Gastrocnemius medialis (tissue), 4 donors: ENCODE measurements around the gene ARID1B. TPM values are rescaled to one million over a fixed set of nuclear protein-coding genes. Genes with fewer than 3 reads are reported as not detected.

Experiments used
- ATAC-seq, 2 donors: fragments of 150-250 bp; one replicate each; pipeline ENCODE4 v1.9.1; 2016
- DNase-seq, 2 donors: peaks; one replicate each; pipeline ENCODE4 v3.0.0-alpha.2; 2019
- H3K27ac ChIP-seq, 4 donors: fragments of 200-600 bp; sonication (generic); 1 replicate in 1 of 4; 2 replicates in 3 of 4; pipeline ENCODE4 v1.5.1; 2016 to 2018; ENCODE audit warnings: mild to moderate bottlenecking in 2 of 4, moderate library complexity in 1 of 4
- H3K27me3 ChIP-seq, 3 donors: fragments of 200-600 bp; sonication (generic) in 2 of 3; 1 replicate in 1 of 3; 2 replicates in 2 of 3; pipeline versions ENCODE4 v1.5.1 to v1.6.0; 2016 to 2019; ENCODE audit warnings: mild to moderate bottlenecking in 1 of 3, moderate library complexity in 1 of 3
- H3K36me3 ChIP-seq, 2 donors: fragments of 200-600 bp; sonication (generic) in 1 of 2; one replicate each; pipeline ENCODE4 v1.5.1; 2017 to 2018
- H3K4me1 ChIP-seq, 2 donors: fragments of 200-600 bp; sonication (generic) in 1 of 2; one replicate each; pipeline ENCODE4 v1.5.1; 2016 to 2017; ENCODE audit warnings: mild to moderate bottlenecking in 2 of 2
- H3K4me3 ChIP-seq, 4 donors: fragments of 200-600 bp; sonication (generic) in 3 of 4; 1 replicate in 1 of 4; 2 replicates in 3 of 4; pipeline ENCODE4 v1.5.1; 2016 to 2019; ENCODE audit warnings: mild to moderate bottlenecking in 2 of 4
- H3K9me3 ChIP-seq, 3 donors: fragments of 200-600 bp; sonication (generic) in 2 of 3; 1 replicate in 1 of 3; 2 replicates in 2 of 3; pipeline ENCODE4 v1.5.1; 2016 to 2019
- POLR2A ChIP-seq, 2 donors: fragments of 450-650 bp; IDR thresholded peaks; one replicate each; pipeline ENCODE4 v1.6.1; 2017; ENCODE audit warnings: antibody characterized with exemption in 2 of 2, mild to moderate bottlenecking in 2 of 2, moderate library complexity in 2 of 2
- in situ Hi-C, 4 donors: fragments of 200-750 bp; cut with MboI; loops; one replicate each; pipeline versions ENCODE4 v1.15.0 to v1.8.0; 2017; ENCODE audit warnings: low sequenced_read_pairs in 4 of 4
- intact Hi-C: fragments of 100-400 bp; cut with DNase I; formaldehyde crosslinking; loops from one replicate; pipeline ENCODE4 v1.15.1; 2023; ENCODE audit warnings: low total_unique reads
- total RNA-seq, 4 donors: library from RNA; depleted of rRNA; stranded (reverse); fragments of >200 nt; gene quantifications; one replicate each; pipeline versions ENCODE4 v1.1.0 to v1.2.3, GENCODE V29; 2016
- TF ChIP-seq, protein P1 (sequence below), 5 experiments: fragments of 450-650 bp in 3 of 5; fragments of 200-600 bp in 2 of 5; sonication (generic) in 2 of 5; IDR thresholded peaks in 4 of 5; conservative IDR thresholded peaks in 1 of 5; 1 replicate in 4 of 5; 2 replicates in 1 of 5; pipeline ENCODE4 v1.5.1; 2016 to 2019; ENCODE audit warnings: antibody characterized with exemption in 5 of 5, mild to moderate bottlenecking in 3 of 5, moderate library complexity in 3 of 5

ARID1B gene
- total RNA-seq, 4 donors from 2014 or later = 54.9 to 75.3 (median 62.0) TPM

DNA sequence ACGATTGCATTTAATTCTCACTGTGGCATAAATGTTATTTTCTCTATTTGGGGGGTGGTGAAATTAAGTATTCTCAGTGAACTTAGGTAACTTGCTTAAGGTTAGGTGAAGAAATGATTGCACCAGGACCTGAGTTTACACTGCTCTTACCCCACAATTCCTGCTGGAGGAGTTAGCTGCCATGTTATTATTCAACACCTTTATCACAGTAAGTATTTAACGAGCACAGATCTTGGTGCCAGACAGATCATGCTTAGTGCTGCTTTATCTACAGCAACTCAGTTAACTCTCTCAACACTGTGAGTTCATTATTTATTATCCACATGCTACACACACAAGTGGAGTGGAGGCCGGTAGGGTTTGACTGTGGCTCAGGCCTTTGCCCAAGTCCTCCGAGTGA is 296.4 kb downstream of the ARID1B start:
- TF ChIP-seq, protein P1, sequence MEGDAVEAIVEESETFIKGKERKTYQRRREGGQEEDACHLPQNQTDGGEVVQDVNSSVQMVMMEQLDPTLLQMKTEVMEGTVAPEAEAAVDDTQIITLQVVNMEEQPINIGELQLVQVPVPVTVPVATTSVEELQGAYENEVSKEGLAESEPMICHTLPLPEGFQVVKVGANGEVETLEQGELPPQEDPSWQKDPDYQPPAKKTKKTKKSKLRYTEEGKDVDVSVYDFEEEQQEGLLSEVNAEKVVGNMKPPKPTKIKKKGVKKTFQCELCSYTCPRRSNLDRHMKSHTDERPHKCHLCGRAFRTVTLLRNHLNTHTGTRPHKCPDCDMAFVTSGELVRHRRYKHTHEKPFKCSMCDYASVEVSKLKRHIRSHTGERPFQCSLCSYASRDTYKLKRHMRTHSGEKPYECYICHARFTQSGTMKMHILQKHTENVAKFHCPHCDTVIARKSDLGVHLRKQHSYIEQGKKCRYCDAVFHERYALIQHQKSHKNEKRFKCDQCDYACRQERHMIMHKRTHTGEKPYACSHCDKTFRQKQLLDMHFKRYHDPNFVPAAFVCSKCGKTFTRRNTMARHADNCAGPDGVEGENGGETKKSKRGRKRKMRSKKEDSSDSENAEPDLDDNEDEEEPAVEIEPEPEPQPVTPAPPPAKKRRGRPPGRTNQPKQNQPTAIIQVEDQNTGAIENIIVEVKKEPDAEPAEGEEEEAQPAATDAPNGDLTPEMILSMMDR (IDR thresholded peaks at IDR 0.05 in 4 of 5, conservative IDR thresholded peaks at IDR 0.05 in 1 of 5) = no peak
- no peak for TF ChIP-seq POLR2A (IDR thresholded peaks at IDR 0.05)
- DNase-seq (no peak), ATAC-seq (no peak)
- H3K27ac ChIP-seq = no peak overlapping the region
- in situ Hi-C loops (no loop called here), intact Hi-C loops (no loop called here)
- H3K36me3 ChIP-seq = no peaks in the 10 kb centered on the region
- H3K27me3 ChIP-seq = no peaks in the 10 kb centered on the region
- peaks cover 37 to 57% of the 10 kb centered on the region in 2 donors for H3K4me1 ChIP-seq
- no peaks in the 10 kb centered on the region for H3K9me3 ChIP-seq
- no peak overlapping the region for H3K4me3 ChIP-seq

DNA sequence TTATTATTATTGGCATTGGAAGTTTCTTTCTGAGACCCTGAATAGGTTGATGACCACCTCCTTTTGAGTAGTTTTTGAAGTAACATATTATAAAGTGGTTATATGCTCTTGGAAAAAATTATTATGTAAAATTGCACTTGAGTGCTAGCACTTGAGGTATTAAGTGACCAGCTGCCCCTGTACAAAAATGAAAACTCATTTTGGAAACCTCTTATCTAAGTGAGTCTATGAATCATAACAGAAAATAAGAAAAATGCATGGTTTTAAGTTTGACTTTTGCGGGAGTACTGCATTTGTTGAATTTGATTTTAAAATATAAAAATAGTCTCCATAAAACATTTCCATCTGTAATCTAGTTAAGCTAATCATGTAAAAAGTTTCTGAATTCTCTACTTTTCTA is 297.8 kb downstream of the ARID1B start:
- H3K4me3 ChIP-seq = no peak overlapping the region
- TF ChIP-seq POLR2A (IDR thresholded peaks at IDR 0.05) = no peak
- TF ChIP-seq, protein P1 (IDR thresholded peaks at IDR 0.05 in 4 of 5, conservative IDR thresholded peaks at IDR 0.05 in 1 of 5) = no peak
- H3K4me1 ChIP-seq = peaks cover 31 to 47% of the 10 kb centered on the region in 2 donors
- H3K36me3 ChIP-seq = no peaks in the 10 kb centered on the region
- in situ Hi-C loops (no loop called here), intact Hi-C loops (no loop called here)
- H3K27ac ChIP-seq = no peak overlapping the region
- H3K27me3 ChIP-seq = no peaks in the 10 kb centered on the region
- ATAC-seq = no peak
- no peaks in the 10 kb centered on the region for H3K9me3 ChIP-seq
- DNase-seq = no peak

DNA sequence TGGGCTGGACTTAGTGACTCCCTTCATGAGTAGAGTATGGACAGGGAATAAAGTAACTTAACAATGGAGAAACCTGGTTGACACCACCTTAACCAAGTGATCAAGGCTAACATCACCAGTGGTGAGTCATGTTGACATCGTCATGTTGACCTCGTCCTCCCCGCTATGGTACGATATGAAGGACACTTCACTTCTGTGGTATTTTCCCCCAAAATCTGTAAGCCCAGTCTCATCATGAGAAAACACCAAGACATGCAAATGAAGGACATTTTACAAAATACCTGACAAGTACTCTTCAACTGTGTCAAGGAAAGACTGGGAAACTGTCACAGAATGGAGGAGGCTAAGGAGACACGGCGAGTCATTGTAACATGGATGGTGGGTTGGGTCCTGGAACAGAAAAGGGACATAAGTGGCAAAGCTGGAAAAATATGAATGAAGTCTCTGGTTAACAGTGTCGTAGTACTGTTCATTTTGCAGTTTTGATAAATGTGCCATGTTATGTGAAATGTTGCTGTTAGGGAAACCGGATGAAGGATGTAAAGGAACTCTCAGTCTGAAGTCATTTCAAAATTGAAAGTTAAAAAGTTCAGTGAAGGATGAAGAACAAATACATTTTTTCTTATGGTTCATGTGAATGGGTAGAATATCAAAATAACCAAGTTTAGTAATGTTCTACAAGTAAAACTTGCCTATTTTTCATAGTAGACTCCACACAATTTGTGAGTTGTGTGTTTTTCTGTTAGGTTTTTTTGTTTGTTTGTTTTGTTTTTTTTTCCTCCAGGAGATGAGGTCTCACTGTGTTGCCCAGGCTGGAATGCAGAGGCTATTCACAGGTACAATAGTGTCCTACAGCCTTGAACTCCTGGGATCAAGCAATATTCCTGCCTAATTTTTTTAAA is 298.6 kb downstream of the ARID1B start:
- H3K4me1 ChIP-seq = peaks cover 25 to 43% of the 10 kb centered on the region in 2 donors
- intact Hi-C loops = no loop called here
- no peak overlapping the region for H3K27ac ChIP-seq
- no peaks in the 10 kb centered on the region for H3K27me3 ChIP-seq
- H3K9me3 ChIP-seq = no peaks in the 10 kb centered on the region
- DNase-seq (no peak), ATAC-seq (no peak)
- no peak overlapping the region for H3K4me3 ChIP-seq
- in situ Hi-C loops = no loop called here
- H3K36me3 ChIP-seq = no peaks in the 10 kb centered on the region
- TF ChIP-seq, protein P1 (IDR thresholded peaks at IDR 0.05 in 4 of 5, conservative IDR thresholded peaks at IDR 0.05 in 1 of 5) = no peak
- no peak for TF ChIP-seq POLR2A (IDR thresholded peaks at IDR 0.05)

DNA sequence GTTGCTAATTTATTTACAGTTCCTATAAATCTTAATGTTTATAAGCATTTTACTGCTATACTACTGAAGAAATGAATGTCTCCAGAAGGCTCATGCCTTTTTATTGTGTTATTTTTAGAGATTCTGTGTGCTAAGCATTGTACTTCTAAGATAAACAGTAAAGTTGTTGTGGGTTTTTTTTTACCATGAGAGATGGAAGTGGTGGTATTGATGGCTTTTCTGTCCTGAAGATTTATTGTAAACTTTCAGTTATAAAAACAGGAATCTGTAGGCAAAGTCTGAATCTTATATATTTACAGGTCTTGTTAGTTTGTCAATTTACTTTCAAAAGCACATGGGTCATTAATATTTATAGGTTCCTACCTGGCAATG is 299.3 kb downstream of the ARID1B start:
- Histone ChIP-seq H3K36me3 (no peaks in the 10 kb centered on the region), H3K27ac (no peak overlapping the region), H3K4me1 (peaks cover 30 to 45% of the 10 kb centered on the region in 2 donors), H3K4me3 (no peak overlapping the region), H3K27me3 (no peaks in the 10 kb centered on the region), H3K9me3 (no peaks in the 10 kb centered on the region)
- in situ Hi-C loops (no loop called here), intact Hi-C loops (no loop called here)
- ATAC-seq = no peak
- DNase-seq = no peak
- TF ChIP-seq, protein P1 (IDR thresholded peaks at IDR 0.05 in 4 of 5, conservative IDR thresholded peaks at IDR 0.05 in 1 of 5) = no peak
- TF ChIP-seq POLR2A (IDR thresholded peaks at IDR 0.05) = no peak
